GM10266 (cell line): ENCODE measurements around the gene ARMH2.

ENCODE experiments used
- DNase-seq: peaks from one replicate; pipeline ENCODE4 v3.0.0; 2012; ENCODE audit errors: extremely low spot score
- CTCF ChIP-seq: IDR thresholded peaks from 2 replicates; pipeline ENCODE4 v1.5.1; 2012; ENCODE audit warnings: mild to moderate bottlenecking, low read depth; ENCODE audit not compliant: control insufficient read depth, insufficient read depth; ENCODE audit errors: missing control alignments

The ARMH2 gene

GRCh38 chr6:24838994-24839393 lies 40.3 kb upstream of the ARMH2 start:
- no peak for TF ChIP-seq CTCF
- DNase-seq = no peak

- no peak for TF ChIP-seq CTCF
- no peak for DNase-seq
These were observed 39.4 kb upstream of the ARMH2 start for GRCh38 chr6:24838081-24838480.

GRCh38 chr6:24836109-24836508 lies 37.4 kb upstream of the ARMH2 start:
- no peak for DNase-seq
- TF ChIP-seq CTCF = no peak

- no peak for DNase-seq
- no peak for TF ChIP-seq CTCF
These were observed 35.1 kb upstream of the ARMH2 start for GRCh38 chr6:24833711-24834386.

GRCh38 chr6:24832794-24833193 lies 34.1 kb upstream of the ARMH2 start:
- DNase-seq = no peak
- no peak for TF ChIP-seq CTCF

GRCh38 chr6:24831771-24832716 lies 33.3 kb upstream of the ARMH2 start:
- no peak for TF ChIP-seq CTCF
- DNase-seq = no peak

- no peak for TF ChIP-seq CTCF
- no peak for DNase-seq
These were observed 30.9 kb upstream of the ARMH2 start for GRCh38 chr6:24829657-24830056.
